ENCODE results near the gene NUP153.

Gene NUP153

DNA sequence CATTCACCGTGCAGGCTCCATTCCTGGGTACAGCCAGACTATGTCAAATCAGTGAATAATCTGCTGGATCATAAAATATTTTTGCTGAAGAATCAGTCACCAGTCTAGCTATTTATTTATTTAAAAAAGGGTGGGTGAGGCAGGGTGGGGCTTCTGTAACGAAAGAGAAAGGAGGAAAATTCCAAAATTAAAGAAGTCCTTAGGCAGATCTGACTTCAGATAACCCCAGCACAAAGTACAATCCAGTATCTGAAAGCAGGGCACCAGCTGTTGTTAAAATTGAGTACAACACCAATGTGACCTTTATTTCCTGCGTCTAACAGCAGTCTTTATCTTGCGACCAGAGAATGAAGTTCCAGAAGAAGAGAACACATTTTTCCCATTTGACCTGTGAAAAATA lies 90.9 kb downstream of the NUP153 start:
- peaks cover 30% of the 10 kb centered on the region for H3K79me2 ChIP-seq (ENCODE audit: control insufficient read depth, low read length)
- H3K27me3 ChIP-seq (ENCODE audit: control insufficient read depth, low read length): no peaks in the 10 kb centered on the region
- H3K4me2 ChIP-seq (ENCODE audit: low read length): no peak overlapping the region
- peaks cover 7% of the 10 kb centered on the region for H3K4me1 ChIP-seq (ENCODE audit: control insufficient read depth, low read length)
- no peak overlapping the region for H3K4me3 ChIP-seq (ENCODE audit: low read length)
- TF ChIP-seq, protein P1, sequence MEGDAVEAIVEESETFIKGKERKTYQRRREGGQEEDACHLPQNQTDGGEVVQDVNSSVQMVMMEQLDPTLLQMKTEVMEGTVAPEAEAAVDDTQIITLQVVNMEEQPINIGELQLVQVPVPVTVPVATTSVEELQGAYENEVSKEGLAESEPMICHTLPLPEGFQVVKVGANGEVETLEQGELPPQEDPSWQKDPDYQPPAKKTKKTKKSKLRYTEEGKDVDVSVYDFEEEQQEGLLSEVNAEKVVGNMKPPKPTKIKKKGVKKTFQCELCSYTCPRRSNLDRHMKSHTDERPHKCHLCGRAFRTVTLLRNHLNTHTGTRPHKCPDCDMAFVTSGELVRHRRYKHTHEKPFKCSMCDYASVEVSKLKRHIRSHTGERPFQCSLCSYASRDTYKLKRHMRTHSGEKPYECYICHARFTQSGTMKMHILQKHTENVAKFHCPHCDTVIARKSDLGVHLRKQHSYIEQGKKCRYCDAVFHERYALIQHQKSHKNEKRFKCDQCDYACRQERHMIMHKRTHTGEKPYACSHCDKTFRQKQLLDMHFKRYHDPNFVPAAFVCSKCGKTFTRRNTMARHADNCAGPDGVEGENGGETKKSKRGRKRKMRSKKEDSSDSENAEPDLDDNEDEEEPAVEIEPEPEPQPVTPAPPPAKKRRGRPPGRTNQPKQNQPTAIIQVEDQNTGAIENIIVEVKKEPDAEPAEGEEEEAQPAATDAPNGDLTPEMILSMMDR (IDR thresholded peaks at IDR 0.05; ENCODE audit: low read depth, low read length, poor library complexity, severe bottlenecking): no peak
- no peak for TF ChIP-seq EZH2phosphoT487 (IDR thresholded peaks at IDR 0.05; ENCODE audit: borderline replicate concordance, low read length)
- no peaks in the 10 kb centered on the region for H3K9me2 ChIP-seq (replicated peaks; ENCODE audit: control insufficient read depth, low read length)
- peaks cover 26% of the 10 kb centered on the region for H3F3A ChIP-seq (ENCODE audit: control insufficient read depth, insufficient read depth)
- H3K27ac ChIP-seq (ENCODE audit: low read depth, low read length): no peak overlapping the region
- H3K9me3 ChIP-seq (ENCODE audit: control insufficient read depth, insufficient read depth, low read length): no peaks in the 10 kb centered on the region
- peaks cover 77% of the 10 kb centered on the region for H3K36me3 ChIP-seq (ENCODE audit: control insufficient read depth, low read length)
- H4K20me1 ChIP-seq (ENCODE audit: control insufficient read depth, insufficient read depth, low read depth, low read length): peaks cover 4% of the 10 kb centered on the region; the same call in 1 of the 2 replicates

DNA sequence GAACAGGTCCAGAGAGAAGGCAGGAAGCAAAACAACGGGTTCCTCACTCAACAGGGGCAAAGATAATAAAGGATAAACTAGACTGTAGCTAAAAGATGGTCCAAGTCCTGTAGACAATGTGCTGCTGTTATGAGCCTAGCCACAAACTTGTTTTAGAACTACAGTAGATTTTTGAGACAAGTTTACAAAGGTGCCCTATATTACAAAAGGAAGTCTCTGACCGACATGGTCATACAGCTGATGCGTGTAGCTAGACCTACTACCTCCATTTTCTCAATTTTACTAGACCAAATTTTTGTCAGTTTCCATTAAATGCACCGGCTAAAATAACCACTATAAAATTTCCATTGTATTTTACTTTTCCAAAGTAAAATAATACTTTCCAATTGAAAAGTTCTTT lies 94.7 kb downstream of the NUP153 start:
- Histone ChIP-seq H3K27ac (ENCODE audit: low read depth, low read length) (no peak overlapping the region), H3F3A (ENCODE audit: control insufficient read depth, insufficient read depth) (peaks cover 59% of the 10 kb centered on the region), H3K79me2 (ENCODE audit: control insufficient read depth, low read length) (no peaks in the 10 kb centered on the region), H3K9me2 (replicated peaks; ENCODE audit: control insufficient read depth, low read length) (no peaks in the 10 kb centered on the region), H3K27me3 (ENCODE audit: control insufficient read depth, low read length) (no peaks in the 10 kb centered on the region), H3K4me2 (ENCODE audit: low read length) (no peak overlapping the region), H3K36me3 (ENCODE audit: control insufficient read depth, low read length) (peaks cover 61% of the 10 kb centered on the region), H3K4me3 (ENCODE audit: low read length) (no peak overlapping the region), H3K9me3 (ENCODE audit: control insufficient read depth, insufficient read depth, low read length) (no peaks in the 10 kb centered on the region), H3K4me1 (ENCODE audit: control insufficient read depth, low read length) (no peaks in the 10 kb centered on the region), H4K20me1 (ENCODE audit: control insufficient read depth, insufficient read depth, low read depth, low read length) (no peaks in the 10 kb centered on the region)
- TF ChIP-seq, protein P1 (IDR thresholded peaks at IDR 0.05; ENCODE audit: low read depth, low read length, poor library complexity, severe bottlenecking): no peak
- no peak for TF ChIP-seq EZH2phosphoT487 (IDR thresholded peaks at IDR 0.05; ENCODE audit: borderline replicate concordance, low read length)

DNA sequence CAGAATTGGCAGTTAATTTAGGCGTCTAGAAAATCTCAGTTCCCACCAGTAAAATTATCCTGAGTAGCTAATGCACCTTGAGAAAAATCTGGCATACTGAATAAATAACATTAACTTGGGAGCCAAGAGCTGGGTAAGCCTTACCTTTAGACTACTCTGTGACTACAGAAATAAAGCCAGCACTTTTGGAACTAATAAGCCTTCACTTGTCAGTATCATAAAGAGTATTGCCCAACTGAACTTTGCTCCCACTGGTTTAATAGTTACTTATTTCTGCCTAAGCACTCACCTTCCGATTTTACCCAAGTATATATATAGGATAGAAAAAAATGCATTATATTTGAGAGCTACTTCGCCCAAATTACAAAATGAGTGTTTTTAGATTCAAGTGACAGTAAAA lies 95.9 kb downstream of the NUP153 start:
- H3K4me3 ChIP-seq (ENCODE audit: low read length): no peak overlapping the region
- peaks cover under 1% of the 10 kb centered on the region; the same call in 1 of the 2 replicates for H3K4me1 ChIP-seq (ENCODE audit: control insufficient read depth, low read length)
- peaks cover 60% of the 10 kb centered on the region for H3F3A ChIP-seq (ENCODE audit: control insufficient read depth, insufficient read depth)
- H3K79me2 ChIP-seq (ENCODE audit: control insufficient read depth, low read length): no peaks in the 10 kb centered on the region
- H4K20me1 ChIP-seq (ENCODE audit: control insufficient read depth, insufficient read depth, low read depth, low read length): no peaks in the 10 kb centered on the region
- H3K27me3 ChIP-seq (ENCODE audit: control insufficient read depth, low read length): no peaks in the 10 kb centered on the region
- H3K4me2 ChIP-seq (ENCODE audit: low read length): no peak overlapping the region
- H3K9me2 ChIP-seq (replicated peaks; ENCODE audit: control insufficient read depth, low read length): no peaks in the 10 kb centered on the region
- H3K27ac ChIP-seq (ENCODE audit: low read depth, low read length): no peak overlapping the region
- no peaks in the 10 kb centered on the region for H3K9me3 ChIP-seq (ENCODE audit: control insufficient read depth, insufficient read depth, low read length)
- no peak for TF ChIP-seq EZH2phosphoT487 (IDR thresholded peaks at IDR 0.05; ENCODE audit: borderline replicate concordance, low read length)
- TF ChIP-seq, protein P1 (IDR thresholded peaks at IDR 0.05; ENCODE audit: low read depth, low read length, poor library complexity, severe bottlenecking): no peak
- peaks cover 52% of the 10 kb centered on the region for H3K36me3 ChIP-seq (ENCODE audit: control insufficient read depth, low read length)

All from DOHH2 (cell line).